ENCODE results near the gene SPOCK1.
"Not testable (repeated sequence)": the region's sequence is repeated elsewhere in the genome, so short reads cannot be mapped to it uniquely, and the experiment has no call there.

SPOCK1 gene

DNA sequence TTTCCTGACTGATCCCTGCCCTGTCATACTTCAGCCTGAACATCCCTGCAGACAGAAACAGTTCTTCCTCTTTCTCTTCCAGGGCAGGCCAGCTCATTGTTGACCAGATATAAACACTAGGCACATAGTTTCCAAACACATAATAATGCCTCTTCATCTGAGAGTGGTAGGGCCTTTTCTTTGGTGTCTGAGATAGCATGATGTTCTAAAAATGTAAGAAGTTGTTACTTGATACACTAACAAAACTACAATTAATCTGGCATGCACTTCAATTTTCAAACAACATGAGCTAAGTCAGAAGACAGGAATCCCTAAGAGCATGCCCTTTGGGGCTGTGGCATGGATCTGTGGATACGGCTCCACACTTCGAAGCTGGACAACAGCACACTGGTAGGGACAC, 246.6 kb downstream of the SPOCK1 start:
- DNase-seq, result no peak

DNA sequence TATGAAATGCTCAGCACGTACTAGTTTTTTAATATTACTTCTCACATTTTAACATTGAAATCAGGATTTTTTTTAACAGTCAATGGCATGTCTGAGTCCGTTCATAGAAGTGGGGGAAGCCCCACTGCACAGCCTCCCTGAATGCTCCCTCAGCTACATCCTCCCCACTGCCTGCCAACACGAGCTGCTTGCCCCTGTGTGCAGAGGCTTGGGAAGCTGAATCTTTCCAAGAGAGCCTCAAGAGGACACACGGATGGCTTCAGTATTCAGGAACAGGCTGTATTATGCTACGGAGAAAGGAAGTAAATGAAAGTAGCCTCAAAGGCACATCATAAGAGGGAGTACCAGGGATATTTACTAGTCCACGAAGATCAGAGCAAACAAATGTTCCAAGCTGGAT, 248.7 kb downstream of the SPOCK1 start:
- no peak for DNase-seq

DNA sequence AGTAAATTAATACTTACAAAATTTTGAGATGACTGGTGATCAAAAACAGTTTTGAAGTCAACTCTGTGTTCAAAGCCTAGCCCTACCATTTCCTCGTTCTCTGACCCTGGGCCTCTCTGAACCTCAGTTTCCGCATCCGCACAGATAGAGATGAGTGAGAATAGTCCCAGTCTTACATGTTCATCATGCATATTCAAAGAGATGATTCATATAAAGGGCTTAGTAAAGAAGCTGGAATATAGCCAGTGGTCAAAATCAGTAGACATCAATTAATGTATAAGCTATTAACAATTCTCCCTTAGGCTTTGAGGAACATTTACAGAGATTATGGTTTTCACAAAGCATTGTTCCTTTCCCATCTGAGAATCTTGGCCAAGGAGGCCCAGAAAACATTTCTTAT, 250.6 kb downstream of the SPOCK1 start:
- DNase-seq, result no peak

DNA sequence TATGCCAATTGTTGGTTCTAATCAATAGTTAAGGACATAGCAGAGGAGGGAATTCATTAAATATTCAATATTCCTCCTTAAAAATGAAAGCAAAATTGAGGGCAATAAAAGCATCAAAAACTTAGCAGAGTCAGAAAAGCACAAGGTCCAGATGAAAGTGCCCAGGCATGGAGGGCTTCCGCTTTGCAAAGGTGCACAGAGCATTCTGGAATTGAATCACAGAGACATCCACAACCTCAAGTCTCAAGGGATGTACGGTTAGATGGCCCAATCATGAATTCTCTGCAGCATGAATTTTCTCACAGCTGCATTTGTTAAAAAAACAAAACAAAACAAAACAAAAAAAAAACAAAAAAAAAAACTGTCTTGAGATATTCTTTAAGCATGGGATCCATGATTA, 253.7 kb downstream of the SPOCK1 start:
- no peak for DNase-seq

DNA sequence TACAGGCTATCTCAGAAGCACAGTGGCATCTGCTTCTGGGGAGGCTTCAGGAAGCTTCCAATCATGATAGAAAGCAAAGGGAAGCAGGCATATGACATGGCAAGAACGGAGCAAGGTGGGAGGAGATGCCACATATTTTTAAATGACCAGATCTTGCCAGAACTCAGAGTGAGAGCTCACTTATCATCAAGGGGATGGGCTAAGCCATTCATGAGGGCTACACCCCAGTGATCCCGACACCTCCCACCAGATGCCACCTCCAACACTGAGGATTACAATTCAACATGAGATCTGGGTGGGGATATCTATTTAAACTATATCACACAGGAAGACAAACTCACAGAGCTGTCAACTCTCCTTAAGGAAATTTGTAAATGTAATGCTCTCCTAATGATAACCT, 258.8 kb downstream of the SPOCK1 start:
- DNase-seq, result no peak

DNA sequence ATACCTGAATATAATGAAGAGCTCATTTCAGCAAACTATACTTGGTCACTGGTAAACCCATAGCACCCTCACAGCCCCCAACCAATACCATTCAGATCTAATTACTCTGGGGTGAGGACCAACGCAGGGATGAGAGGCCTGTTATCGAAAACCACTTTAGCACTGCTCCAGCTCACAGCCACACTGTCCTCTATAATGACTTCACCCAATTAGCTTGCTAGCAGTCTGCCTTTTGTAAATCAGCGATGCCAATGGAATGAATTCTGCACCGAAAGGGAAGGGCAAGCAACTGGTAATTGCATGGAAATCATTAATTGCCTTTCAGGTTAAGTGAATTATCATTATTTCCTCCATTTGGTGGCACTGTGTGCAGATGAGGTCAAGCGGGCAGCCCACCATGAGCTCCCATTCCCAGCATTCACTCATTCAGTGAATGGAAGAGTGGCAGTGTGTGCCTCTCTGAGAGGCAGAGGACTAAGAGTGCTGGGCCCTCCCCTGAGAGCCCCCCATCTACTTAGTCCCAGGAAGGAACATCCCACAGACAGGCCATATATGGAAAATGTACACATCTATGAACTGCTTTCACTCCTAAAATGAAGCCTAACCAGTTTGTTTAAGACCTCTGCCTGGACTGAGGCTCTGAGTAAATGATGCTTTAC, 262.1 kb downstream of the SPOCK1 start:
- DNase-seq, result no peak

DNA sequence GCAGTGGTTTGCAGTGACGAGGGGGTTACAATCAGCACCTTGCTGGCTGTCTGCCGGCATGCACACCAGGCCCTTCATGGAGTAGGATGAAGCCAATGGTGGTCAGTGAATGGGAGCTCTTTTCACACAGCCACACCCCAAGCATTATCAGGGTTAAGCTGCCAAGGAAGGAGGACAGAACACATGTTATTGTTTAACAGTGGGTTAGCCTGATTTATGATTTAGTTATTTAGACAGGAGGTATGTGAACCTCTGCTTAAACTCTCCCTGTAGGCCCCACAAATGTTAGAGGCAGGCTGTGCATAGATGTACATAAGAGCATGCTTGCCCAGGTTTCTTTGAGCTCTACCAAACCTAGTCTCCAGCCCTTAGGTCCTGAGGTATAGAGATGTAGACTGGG, 262.9 kb downstream of the SPOCK1 start:
- no peak for DNase-seq

DNA sequence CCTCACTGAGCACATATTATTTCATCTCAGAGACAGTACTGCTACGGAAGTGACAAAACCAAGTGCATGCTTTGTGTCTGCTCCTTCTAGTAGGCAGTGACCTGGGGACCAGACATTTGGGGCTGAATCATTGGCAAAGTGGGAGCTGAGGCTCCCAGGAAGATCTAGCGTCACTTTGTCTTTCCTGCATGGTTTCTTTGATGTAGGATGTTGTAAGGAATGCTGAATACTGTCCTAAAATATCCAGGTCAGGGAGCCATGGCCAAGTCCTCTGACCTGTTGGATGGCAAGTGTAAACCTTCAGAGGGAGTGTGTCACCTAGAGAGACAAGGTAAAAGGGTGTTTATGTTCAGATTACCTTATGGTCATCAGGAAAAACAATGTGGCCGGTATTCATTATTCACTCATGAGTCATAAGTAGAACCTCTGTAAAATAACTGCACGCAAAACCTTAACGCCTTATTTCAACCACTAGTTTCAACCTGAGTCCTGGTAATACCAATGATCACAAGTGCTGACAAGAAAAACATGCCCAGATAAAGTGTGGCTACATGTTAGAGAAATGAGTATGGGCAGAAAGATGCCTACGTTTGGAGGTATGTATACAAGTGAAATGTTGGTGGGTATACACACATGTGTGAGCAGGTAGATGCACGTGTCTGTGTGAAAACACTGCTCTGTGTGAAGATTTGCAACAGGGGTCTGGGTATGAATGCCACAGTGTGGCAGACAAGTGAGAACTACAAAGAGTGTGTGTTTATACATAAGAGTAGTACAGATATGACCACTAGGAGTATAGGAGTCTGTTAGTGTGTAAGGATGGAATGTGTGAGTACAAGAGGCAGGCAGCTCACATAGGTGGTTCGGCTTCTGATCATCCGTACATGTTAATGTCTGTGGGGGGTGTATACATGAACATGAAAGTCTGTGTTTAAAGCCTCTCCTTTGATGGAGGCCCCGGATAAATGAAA, 263.9 kb downstream of the SPOCK1 start:
- no peak for DNase-seq

DNA sequence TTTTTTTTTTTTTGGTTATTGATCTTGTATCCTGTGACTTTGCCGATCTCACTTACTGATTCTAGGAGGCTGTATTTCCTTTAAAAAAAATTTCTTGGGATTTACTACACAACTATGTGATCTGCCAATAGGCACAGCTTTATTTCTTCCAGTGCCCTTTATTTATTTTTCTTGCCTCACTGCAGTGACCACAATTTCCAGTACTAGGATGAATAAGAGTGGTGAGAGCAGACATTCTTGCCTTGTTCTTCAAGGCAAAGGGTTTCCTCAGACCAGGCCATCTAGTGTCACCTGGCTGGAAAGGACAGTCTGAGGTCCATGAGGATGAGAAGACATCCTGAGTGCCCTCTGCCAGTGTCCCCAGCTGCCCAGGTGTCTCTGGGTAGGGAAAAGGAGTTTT, 265.4 kb downstream of the SPOCK1 start:
- no peak for DNase-seq

DNA sequence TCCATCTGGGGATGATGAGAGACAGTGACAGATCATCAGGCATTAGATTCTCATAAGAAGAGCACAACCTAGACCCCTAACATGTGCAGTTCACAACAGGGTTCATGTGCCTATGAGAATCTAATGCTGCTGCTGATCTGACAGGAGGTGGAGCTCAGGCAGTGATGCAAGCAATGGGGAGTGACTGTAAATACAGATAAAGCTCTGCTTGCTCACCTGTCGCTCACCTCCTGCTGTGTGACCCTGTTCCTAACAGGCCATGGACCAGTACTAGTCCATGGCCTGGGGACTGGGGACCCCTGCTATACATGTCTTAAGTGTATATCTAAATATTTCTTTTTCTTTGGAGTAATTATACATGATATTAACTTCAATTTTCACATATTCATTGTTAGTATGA, 265.8 kb downstream of the SPOCK1 start:
- DNase-seq, result not testable (repeated sequence)

DNA sequence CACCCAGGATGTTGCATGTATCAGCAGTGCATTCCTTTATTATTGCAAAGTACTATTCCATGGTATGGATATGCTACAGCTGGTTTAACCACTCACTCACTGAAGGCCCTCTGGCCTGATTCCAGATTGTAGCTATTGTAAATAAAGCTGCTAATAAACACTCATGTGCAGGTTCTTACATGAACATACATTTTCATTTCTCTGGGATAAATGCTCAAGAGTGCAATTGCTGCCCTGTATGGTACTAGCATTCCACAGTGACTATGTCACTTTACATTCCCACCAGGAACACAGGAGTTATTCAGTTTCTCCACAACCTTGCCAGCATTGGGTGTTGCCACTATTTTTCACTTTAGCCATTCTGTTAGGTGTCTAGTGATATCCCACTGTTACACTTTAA, 267.6 kb downstream of the SPOCK1 start:
- no peak for DNase-seq

DNA sequence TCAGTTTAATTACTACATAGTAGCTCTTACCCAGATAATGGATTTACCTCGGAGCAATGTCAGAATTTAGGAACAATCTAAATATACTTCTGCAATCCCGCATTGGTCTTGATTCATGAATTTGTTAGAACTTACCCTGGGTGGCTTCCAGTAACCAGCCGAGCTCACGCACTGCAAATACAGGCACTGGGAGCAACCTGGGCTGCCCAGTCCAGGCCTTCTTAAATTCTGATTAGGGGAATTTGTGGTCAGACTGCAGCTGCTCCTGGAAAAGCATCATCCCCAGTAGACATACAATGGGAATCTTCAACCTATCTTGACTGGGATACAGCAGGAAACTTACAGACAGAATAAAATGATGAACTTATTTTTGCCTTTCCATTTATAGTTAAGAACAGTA, 270.3 kb downstream of the SPOCK1 start:
- no peak for DNase-seq

DNA sequence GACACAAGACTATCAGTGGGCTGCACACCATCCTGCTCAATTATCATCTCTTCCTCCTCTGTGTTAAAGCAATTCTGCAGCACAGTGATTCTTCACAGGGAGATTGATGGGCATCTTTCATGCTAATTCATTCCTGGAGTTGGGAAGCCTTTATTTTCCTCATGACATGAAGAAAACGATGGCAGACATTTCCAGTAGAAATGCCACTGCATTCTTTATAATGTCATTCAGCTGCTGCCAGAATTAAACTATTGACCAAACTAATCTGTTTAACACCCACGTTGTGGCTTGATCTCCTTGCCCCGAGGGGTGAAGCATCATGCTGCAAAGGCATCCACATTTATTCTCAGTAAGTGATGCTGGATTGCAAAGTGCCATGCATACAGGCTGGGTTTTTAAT, 273.0 kb downstream of the SPOCK1 start:
- no peak for DNase-seq

DNA sequence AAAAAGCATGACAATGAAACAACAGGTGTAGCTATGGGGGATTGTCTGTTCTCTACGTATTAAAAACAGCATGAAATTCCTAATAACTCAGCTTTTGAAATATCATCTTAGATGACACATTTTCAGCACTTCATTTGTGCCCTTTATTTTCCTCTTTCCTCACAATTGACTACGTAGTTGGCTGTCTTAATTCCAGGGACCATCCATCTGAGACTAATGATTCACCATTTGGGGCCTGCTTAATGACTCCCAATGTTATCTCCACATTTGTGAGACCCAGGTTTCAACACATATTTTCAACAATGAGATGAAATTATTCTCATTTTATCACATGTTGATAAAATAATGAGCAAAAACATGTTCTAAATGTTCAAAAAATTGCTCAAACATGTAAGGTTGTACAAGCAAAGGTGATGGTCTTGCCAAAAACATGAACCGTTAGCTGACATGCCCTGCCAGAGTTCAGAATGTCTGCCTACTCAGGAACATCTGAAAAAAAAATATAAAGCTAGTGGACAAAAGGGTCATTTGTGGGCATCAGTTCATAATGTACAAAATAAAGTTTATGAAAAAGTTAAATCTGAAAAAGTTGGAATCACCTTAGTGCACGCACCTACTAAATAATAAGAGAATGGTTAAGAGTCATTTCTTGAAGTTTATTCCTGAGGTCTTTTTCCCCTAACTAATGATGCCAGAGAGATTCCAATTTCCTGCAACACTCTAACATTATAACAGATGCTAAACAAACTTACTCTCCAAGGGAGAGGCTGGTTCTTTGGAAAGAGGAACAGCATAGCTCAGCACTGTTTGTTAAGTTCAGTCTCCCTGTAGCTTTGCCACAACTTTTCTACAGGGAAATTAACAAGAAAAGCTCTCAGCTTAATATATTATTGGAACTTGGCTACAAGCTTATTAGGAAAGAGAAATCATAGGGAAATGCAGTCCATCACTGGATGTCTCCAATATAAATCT, 275.5 kb downstream of the SPOCK1 start:
- no peak for DNase-seq

DNA sequence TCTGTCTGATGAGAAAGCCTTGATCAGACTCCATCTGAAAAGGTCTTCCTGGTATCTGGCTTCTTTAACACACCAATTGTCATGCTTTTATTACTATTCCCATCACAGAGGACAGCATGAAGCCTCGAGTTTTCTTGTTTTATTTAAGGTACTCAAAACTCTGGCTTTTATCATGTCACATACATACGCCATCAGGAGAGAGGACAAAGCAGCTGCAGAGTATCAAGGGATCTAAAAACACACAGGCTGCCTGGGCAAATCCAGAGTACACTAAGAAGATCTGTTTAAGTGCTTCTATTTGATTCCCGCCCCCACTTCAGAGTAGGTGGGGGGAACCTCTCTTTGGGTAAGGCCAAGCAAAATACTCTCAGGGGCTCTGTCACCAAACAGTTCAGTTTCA, 277.2 kb downstream of the SPOCK1 start:
- no peak for DNase-seq

DNA sequence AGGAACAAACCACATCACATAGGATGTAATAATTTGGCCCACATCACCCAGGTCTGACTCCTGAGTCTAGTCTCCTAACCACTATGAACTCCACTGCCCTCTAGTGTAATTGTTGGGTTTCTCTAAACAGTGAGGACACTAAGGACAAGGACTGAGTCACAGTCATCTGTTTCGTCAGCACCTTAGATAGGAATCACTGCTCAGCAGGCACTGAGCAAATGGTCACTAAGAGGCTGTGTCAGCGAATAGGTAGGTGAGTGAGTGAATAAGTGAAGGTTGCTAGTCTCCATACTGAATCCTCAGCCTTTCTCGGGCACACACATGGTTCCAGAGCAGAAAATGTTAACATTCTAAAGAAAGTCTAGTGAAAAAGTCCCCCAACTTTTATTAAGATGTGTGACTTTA, 278.6 kb downstream of the SPOCK1 start:
- peak; percentile 26 for DNase-seq

DNA sequence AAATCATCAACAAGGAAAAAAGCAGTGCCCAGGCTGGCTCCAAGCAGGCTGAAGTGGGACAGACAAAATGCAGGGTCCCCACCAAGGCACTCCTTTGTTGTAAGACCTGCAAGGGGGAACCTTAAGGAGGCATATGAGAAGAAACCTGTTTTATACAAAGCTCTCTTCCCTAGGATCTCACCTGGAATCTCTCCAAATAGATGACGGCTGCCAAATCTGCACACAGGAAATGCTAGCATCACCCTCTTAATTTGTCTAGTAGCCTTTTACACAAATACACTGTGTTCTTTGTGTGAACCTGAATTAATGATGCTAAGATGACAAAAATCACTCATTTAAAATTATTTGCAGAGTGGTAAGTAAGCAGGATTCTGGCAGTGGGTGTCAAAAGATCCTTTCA, 280.2 kb downstream of the SPOCK1 start:
- DNase-seq, result no peak

DNA sequence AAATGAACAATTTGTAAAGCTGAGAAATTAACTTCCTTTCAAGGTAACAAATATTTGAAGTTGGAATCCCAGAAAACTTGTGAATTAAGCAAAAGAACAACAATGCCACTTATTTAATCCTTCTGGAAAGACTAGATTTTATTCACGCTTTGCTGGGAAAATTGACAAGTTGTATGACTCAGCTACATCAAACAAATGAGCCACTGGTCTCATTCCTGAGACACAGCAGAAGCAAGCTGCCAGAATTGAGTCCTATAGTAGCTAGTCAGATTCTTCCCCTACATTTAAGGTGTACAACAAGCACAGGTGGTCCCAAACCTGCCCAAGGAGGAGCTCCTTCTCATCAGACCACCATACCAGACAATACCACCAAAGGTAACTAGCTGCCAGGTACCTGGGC, 280.7 kb downstream of the SPOCK1 start:
- no peak for DNase-seq

DNA sequence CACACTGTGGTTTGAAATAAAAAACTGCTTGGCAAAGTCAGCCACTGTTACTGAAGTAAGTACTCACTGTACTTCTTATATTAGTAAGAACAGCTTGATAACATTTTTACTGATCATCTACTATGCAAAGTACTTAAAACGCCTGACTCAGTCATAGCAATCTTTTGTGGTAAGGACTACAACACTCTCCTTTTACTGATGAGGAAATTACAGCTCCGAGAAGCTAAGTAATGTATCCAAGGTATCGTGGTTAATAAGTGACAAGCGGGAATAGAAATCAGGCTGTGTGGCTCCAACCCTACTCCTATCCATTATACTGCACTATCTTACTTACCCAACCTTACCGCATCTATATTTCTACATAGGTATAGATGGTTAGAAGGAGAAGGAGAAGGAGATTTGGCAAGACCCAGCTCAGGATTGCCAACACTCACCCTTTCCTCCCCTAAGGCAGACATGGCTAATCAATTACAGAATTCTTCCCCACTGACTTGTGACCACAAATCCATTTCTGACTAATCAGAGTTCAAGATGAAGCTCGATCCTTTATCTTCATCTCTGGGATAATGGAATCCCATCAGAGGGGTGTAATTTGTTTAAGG, 281.4 kb downstream of the SPOCK1 start:
- no peak for DNase-seq

DNA sequence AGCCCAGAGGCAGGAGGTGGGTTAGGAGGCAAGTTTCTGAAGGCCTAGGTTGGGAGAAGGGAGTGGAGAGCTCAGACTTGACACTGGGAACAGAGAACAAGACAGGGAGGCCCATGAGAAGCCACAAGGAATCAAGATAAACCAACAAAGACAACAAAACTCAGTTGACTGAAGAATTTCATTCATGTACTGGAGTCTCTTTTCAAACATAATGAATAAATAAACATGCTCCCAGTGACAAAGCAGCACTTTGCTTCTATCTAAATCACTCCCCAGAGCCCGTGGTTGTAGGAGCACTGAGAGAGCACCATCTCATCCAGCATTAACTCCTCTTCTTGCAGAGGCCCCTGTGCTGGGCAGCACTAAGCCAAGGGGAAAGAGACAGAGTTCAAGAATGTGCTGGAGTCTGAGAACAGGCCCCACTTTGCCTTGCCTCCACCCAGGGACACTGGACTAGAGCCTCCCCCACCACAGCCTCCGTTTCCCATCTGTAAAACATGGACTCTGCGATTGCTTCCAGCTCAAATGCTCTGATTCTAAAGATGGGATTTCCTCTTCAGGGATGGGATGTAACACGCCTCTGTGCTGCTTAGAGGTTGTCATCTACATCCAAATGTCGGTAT, 282.0 kb downstream of the SPOCK1 start:
- DNase-seq, result no peak

DNA sequence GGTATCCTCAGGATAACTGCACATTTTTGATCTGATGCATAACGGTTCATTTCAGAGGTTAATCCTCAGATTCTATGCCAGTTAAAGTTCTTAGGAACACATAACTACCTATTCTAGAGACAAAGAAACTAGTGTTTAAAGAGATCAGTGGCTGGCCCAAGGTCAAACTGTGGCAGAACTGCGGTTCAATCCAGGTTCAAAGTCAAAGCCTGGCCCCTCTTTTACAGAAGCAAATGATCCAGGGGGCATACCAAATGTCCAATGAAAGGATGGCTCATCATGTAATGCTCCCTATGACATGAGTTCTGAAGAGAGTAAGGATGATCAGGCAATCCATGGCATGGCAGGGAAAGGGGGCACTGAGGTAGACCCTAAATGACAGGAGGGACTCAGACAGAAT, 283.3 kb downstream of the SPOCK1 start:
- no peak for DNase-seq

DNA sequence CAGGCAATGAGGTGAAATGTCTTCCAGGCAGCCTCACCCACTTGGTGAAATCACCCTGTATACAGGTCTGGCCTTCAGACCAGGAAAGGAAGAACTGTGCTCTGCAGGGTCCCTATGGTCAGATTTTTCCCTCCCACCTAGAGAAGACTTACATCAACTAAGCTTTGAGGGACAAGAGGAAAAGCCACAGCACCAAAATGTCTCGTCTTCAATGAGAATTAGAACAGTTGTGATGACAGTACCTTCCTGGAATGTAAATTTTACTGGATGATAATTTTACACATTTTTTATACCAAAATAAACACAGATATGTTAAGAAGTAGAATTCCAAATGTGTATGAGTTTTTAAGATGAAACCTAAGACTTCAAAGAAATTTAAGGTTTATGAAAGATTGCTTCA, 283.9 kb downstream of the SPOCK1 start:
- DNase-seq, result no peak

Measured in NCI-H510A treated with DMSO at 0.1 percent for 48 hours (cell line).